ENCODE data around the gene PMM2.

GRCh38 chr16:8775359-8775758 is 22.3 kb upstream of the PMM2 start:
- TF ChIP-seq POLR2A (IDR thresholded peaks at IDR 0.05), result no peak
- TF ChIP-seq, protein P1, sequence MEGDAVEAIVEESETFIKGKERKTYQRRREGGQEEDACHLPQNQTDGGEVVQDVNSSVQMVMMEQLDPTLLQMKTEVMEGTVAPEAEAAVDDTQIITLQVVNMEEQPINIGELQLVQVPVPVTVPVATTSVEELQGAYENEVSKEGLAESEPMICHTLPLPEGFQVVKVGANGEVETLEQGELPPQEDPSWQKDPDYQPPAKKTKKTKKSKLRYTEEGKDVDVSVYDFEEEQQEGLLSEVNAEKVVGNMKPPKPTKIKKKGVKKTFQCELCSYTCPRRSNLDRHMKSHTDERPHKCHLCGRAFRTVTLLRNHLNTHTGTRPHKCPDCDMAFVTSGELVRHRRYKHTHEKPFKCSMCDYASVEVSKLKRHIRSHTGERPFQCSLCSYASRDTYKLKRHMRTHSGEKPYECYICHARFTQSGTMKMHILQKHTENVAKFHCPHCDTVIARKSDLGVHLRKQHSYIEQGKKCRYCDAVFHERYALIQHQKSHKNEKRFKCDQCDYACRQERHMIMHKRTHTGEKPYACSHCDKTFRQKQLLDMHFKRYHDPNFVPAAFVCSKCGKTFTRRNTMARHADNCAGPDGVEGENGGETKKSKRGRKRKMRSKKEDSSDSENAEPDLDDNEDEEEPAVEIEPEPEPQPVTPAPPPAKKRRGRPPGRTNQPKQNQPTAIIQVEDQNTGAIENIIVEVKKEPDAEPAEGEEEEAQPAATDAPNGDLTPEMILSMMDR (IDR thresholded peaks at IDR 0.05), result no peak
- TF ChIP-seq EP300 (IDR thresholded peaks at IDR 0.05), result no peak

Measured in gastroesophageal sphincter (tissue), 3 donors.